C4-2B (cell line): Measurements from ENCODE around the gene CXCL14.

Experiments
- H3K27ac ChIP-seq: fragments of 450-650 bp; 2 replicates; pipeline ENCODE4 v1.5.1; 2017
- ZFX ChIP-seq: fragments of 450-650 bp; IDR thresholded peaks from 2 replicates; pipeline ENCODE4 v1.6.1; 2017
- TF ChIP-seq, protein P1 (sequence below): fragments of 450-650 bp; conservative IDR thresholded peaks from 2 replicates; pipeline ENCODE4 v1.5.1; 2017; ENCODE audit warnings: mild to moderate bottlenecking

CXCL14 gene

DNA sequence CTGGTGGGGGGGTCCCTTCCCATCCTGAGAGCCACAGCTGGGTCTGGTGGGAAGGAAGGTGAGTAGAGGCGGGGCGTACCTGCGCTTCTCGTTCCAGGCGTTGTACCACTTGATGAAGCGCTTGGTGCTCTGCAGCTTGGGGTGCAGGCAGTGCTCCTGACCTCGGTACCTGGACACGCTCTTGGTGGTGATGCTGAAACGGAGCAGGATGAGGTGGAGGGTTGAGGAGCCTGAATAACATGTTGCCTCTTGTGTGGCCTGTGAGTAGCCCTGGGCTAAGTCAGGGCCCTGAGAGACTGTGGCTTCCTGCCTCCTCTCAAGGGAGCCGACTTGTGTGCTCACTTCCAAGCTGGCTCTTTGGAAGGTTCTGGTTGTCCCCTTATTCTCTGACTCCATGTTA is 4.3 kb downstream of the CXCL14 start:
- H3K27ac ChIP-seq, result no peak overlapping the region
- no peak for TF ChIP-seq ZFX
- TF ChIP-seq, protein P1, sequence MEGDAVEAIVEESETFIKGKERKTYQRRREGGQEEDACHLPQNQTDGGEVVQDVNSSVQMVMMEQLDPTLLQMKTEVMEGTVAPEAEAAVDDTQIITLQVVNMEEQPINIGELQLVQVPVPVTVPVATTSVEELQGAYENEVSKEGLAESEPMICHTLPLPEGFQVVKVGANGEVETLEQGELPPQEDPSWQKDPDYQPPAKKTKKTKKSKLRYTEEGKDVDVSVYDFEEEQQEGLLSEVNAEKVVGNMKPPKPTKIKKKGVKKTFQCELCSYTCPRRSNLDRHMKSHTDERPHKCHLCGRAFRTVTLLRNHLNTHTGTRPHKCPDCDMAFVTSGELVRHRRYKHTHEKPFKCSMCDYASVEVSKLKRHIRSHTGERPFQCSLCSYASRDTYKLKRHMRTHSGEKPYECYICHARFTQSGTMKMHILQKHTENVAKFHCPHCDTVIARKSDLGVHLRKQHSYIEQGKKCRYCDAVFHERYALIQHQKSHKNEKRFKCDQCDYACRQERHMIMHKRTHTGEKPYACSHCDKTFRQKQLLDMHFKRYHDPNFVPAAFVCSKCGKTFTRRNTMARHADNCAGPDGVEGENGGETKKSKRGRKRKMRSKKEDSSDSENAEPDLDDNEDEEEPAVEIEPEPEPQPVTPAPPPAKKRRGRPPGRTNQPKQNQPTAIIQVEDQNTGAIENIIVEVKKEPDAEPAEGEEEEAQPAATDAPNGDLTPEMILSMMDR, result no peak

DNA sequence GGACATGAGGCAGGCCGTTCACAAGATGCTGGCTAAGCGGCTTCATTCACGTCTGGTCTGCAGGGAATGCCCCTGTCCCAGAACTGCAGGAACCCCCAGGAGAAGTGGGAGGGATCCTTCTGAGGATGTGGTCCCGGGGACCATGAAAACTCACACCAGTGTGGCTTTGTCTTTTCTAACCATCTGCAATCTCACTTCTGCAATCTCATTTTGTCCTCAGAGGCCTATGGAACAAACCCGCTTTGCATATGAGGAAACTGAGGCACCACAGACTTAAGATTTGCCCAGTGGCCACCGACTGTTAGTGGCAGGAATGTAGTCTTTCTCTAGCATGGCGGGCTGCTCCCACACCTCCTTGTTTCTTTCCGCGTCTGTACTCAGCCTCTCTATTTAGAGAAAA is 6.9 kb downstream of the CXCL14 start:
- TF ChIP-seq, protein P1, result no peak
- no peak for TF ChIP-seq ZFX
- H3K27ac ChIP-seq, result no peak overlapping the region

DNA sequence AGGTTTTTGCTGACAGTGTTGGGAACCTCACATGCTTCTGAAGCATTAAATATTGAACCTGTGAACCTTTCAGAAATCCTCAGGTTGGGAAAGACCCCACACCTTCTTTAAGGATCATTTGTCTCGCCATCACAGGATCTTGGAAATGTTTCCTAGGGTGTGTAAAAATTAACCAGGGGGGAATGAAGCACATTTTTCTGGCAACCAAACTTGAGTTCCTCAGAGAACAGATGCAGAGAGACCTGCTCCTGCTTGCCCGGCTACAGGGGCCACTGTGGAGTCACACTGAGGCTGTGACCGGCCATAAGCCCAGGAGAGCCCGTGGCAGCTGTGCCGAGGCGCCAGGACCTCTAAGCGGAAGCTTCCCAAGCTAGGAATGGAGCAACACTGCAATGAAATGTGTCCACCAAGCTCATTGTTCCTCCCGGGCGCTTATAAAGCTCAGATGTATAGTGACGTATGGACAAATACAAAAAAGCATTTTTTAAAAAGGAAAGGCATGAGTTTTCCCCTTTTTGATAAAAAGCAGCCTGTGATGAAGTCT is 7.7 kb downstream of the CXCL14 start:
- no peak overlapping the region for H3K27ac ChIP-seq

GRCh38 chr5:135570453-135570764 is 8.4 kb downstream of the CXCL14 start:
- no peak for TF ChIP-seq ZFX
- TF ChIP-seq, protein P1, result peak; percentile 70
- H3K27ac ChIP-seq, result no peak overlapping the region

More for the DNA sequence above, 7.7 kb downstream of the CXCL14 start:
- TF ChIP-seq, protein P1, result no peak
- no peak for TF ChIP-seq ZFX

GRCh38 chr5:135569755-135570452 is 8.9 kb downstream of the CXCL14 start:
- TF ChIP-seq, protein P1, result peak; percentile 84
- TF ChIP-seq ZFX, result no peak
- H3K27ac ChIP-seq, result no peak overlapping the region

- TF ChIP-seq, protein P1, result no peak
- TF ChIP-seq ZFX, result no peak
- no peak overlapping the region for H3K27ac ChIP-seq
Measured at GRCh38 chr5:135568923-135569360, 9.8 kb downstream of the CXCL14 start.

- TF ChIP-seq ZFX, result no peak
- TF ChIP-seq, protein P1, result no peak
- no peak overlapping the region for H3K27ac ChIP-seq
Measured at GRCh38 chr5:135568246-135568645, 10.5 kb downstream of the CXCL14 start.
